PC-3 (cell line): ENCODE data around the gene NUTM2E. TPM values are rescaled to one million over a fixed set of nuclear protein-coding genes. Genes with fewer than 3 reads are reported as not detected.
"Not testable (repeated sequence)": the region's sequence is repeated elsewhere in the genome, so short reads cannot be mapped to it uniquely, and the experiment has no call there.

ENCODE experiments used
- ATAC-seq: fragments of 200-7000 bp; cut with Tn5 transposase; 2 replicates; pipeline ENCODE4 v1.9.1; 2020; ENCODE audit warnings: mild to moderate bottlenecking, moderate library complexity
- Bru-seq: library from RNA; stranded (reverse); fragments of 400-500 nt; gene quantifications from one replicate; lab custom pipeline; 2021; lab: Mats Ljungman, UMichigan
- BruChase-seq, 2 experiments: library from RNA; stranded (reverse); fragments of 400-500 nt; gene quantifications; one replicate each; lab custom pipeline; 2021; lab: Mats Ljungman, UMichigan
- BruUV-seq: library from RNA; stranded (reverse); fragments of 400-500 nt; replicated peaks from 2 replicates; lab custom pipeline; 2021; lab: Mats Ljungman, UMichigan
- CTCF ChIA-PET: fragments of 300-600 bp; sonication (Branson Sonifier 250); formaldehyde crosslinking; loops from one replicate; lab custom pipeline; 2022; ENCODE audit warnings: antibody characterized with exemption; lab: Charles Lee
- POLR2A ChIA-PET: fragments of 300-600 bp; sonication (Branson Sonifier 250); formaldehyde crosslinking; loops from one replicate; lab custom pipeline; 2022; ENCODE audit warnings: antibody characterized with exemption; ENCODE audit not compliant: unreplicated experiment; lab: Charles Lee
- DNase-seq: peaks from one replicate; pipeline ENCODE4 v3.0.0-alpha.2; 2015
- H2AFZ ChIP-seq: fragments of 300-600 bp; sonication (generic); 2 replicates; pipeline ENCODE4 v1.6.0; 2016; ENCODE audit warnings: antibody characterized with exemption, low read length
- H3F3A ChIP-seq: fragments of 300-600 bp; sonication (generic); one replicate; pipeline ENCODE4 v1.6.0; 2017; ENCODE audit warnings: antibody characterized with exemption, low read length, control low read depth, mild to moderate bottlenecking; ENCODE audit not compliant: unreplicated experiment
- H3K27ac ChIP-seq: fragments of 300-600 bp; sonication (generic); 2 replicates; pipeline ENCODE4 v1.5.1; 2016; ENCODE audit warnings: mild to moderate bottlenecking, low read length
- H3K27me3 ChIP-seq: fragments of 300-600 bp; sonication (generic); 2 replicates; pipeline ENCODE4 v1.6.1; 2016; ENCODE audit warnings: low read length, mixed read lengths
- H3K36me3 ChIP-seq: fragments of 300-600 bp; sonication (generic); 2 replicates; pipeline ENCODE4 v1.6.1; 2016; ENCODE audit warnings: low read depth, mixed run types, low read length, mixed read lengths
- H3K4me1 ChIP-seq: fragments of 300-600 bp; sonication (generic); 2 replicates; pipeline ENCODE4 v1.5.1; 2016; ENCODE audit warnings: low read length; ENCODE audit not compliant: insufficient read depth
- H3K4me2 ChIP-seq: fragments of 300-600 bp; sonication (generic); 2 replicates; pipeline ENCODE4 v1.6.0; 2016; ENCODE audit warnings: low read length
- H3K4me3 ChIP-seq: fragments of 300-600 bp; sonication (generic); 2 replicates; pipeline ENCODE4 v1.5.1; 2016; ENCODE audit warnings: mild to moderate bottlenecking, low read length, mixed read lengths
- H3K79me2 ChIP-seq: fragments of 300-600 bp; sonication (generic); 2 replicates; pipeline ENCODE4 v1.6.1; 2017; ENCODE audit warnings: low read length, mixed read lengths
- H3K9ac ChIP-seq: fragments of 300-600 bp; sonication (generic); 2 replicates; pipeline ENCODE4 v1.6.0; 2016; ENCODE audit warnings: mild to moderate bottlenecking, low read length
- H3K9me2 ChIP-seq: fragments of 300-600 bp; sonication (generic); replicated peaks from 2 replicates; pipeline ENCODE4 v1.6.1; 2016; ENCODE audit warnings: mixed run types, low read length, mixed read lengths
- H3K9me3 ChIP-seq: fragments of 300-600 bp; sonication (generic); 2 replicates; pipeline ENCODE4 v1.6.1; 2016; ENCODE audit warnings: low read length, mixed read lengths
- H4K20me1 ChIP-seq: fragments of 300-600 bp; sonication (generic); 2 replicates; pipeline ENCODE4 v1.6.1; 2016; ENCODE audit warnings: low read length, mixed read lengths
- intact Hi-C: fragments of 100-400 bp; cut with micrococcal nuclease; formaldehyde crosslinking; loops from 2 replicates; pipeline ENCODE4 v1.9.0; 2023
- long read RNA-seq: library from polyadenylated mRNA; unstranded; transcript quantifications from one replicate; pipeline ENCODE4 v2.0.0, GENCODE V29; 2021; ENCODE audit not compliant: unreplicated experiment
- total RNA-seq: library from RNA; depleted of rRNA; stranded (reverse); fragments of >200 nt; gene quantifications from 2 replicates; pipeline ENCODE4 v1.2.3, GENCODE V29; 2014; rRNA removed

NUTM2E gene
- total RNA-seq (0.58 TPM in 1 of 2 replicates, not detected in the other), Bru-seq, nascent RNA (percentile 31 among the genes with signal in this experiment), BruChase-seq, experiment 1, labeled RNA remaining after a 6-hour chase (percentile 36 among the genes with signal in this experiment), BruChase-seq, experiment 2, labeled RNA remaining after a 2-hour chase (percentile 39 among the genes with signal in this experiment)
- long read RNA-seq, result 0 reads

GRCh38 chr10:79826496-79827215 is at the start of gene NUTM2E:
Gene NUTM2E (plus strand): TSS chr10:79826739. CDS start chr10:79841741, 15,002 bp downstream.
- DNase-seq (peak; percentile 95), ATAC-seq (peak; percentile 88)
- H3K27me3 ChIP-seq, H3F3A ChIP-seq, H3K36me3 ChIP-seq, H3K9me2 ChIP-seq, H3K9me3 ChIP-seq, CTCF ChIA-PET, POLR2A ChIA-PET, H4K20me1 ChIP-seq: not testable (repeated sequence)
- peaks cover 44% of the 10 kb centered on the region for H3K79me2 ChIP-seq
- H3K4me3 ChIP-seq, result peak within 1 kb of the TSS; percentile 72
- peak within 1 kb of the TSS; percentile 70 for H3K4me2 ChIP-seq
- H3K27ac ChIP-seq, result peak within 1 kb of the TSS; percentile 58
- TSS peak; percentile 45 for BruUV-seq
- H3K4me1 ChIP-seq, result peaks cover 18% of the 10 kb centered on the region
- H3K9ac ChIP-seq, result peak within 1 kb of the TSS; percentile 82
- intact Hi-C loops, result loop anchor here (5.0 kb wide), 1 partner anchor 221 kb away; no protein-coding TSS in a partner anchor
- peak within 1 kb of the TSS; percentile 82 for H2AFZ ChIP-seq

GRCh38 chr10:79777997-79778396 is 48.5 kb upstream of the NUTM2E start:
- intact Hi-C loops, BruUV-seq: not testable (repeated sequence)

GRCh38 chr10:79779310-79779938 is 47.1 kb upstream of the NUTM2E start:
- H2AFZ ChIP-seq, H3K27ac ChIP-seq, H3K4me1 ChIP-seq, H3F3A ChIP-seq, POLR2A ChIA-PET, DNase-seq, H3K79me2 ChIP-seq, H3K4me3 ChIP-seq, H3K9me2 ChIP-seq, ATAC-seq, H4K20me1 ChIP-seq, H3K9ac ChIP-seq, H3K27me3 ChIP-seq, intact Hi-C loops, H3K4me2 ChIP-seq, CTCF ChIA-PET, BruUV-seq, H3K36me3 ChIP-seq, H3K9me3 ChIP-seq: not testable (repeated sequence)

More at GRCh38 chr10:79777997-79778396, 48.5 kb upstream of the NUTM2E start:
- H3K27ac ChIP-seq, H3K27me3 ChIP-seq, H3K4me3 ChIP-seq, H3K9me3 ChIP-seq, H3K36me3 ChIP-seq, H3K9me2 ChIP-seq, H4K20me1 ChIP-seq, H3K79me2 ChIP-seq, H3K4me2 ChIP-seq, H3K9ac ChIP-seq, H2AFZ ChIP-seq, CTCF ChIA-PET, H3K4me1 ChIP-seq, POLR2A ChIA-PET, H3F3A ChIP-seq, DNase-seq: not testable (repeated sequence)
- peak; percentile 42; the same call in 1 of the 2 replicates for ATAC-seq

- H3K27me3 ChIP-seq, H4K20me1 ChIP-seq, H3K79me2 ChIP-seq, DNase-seq, H3K27ac ChIP-seq, intact Hi-C loops, H3K36me3 ChIP-seq, H3K9me3 ChIP-seq, H3K9ac ChIP-seq, BruUV-seq, H3K4me1 ChIP-seq, H2AFZ ChIP-seq, H3F3A ChIP-seq, H3K4me2 ChIP-seq, CTCF ChIA-PET, H3K9me2 ChIP-seq, ATAC-seq, POLR2A ChIA-PET, H3K4me3 ChIP-seq: not testable (repeated sequence)
Measured at GRCh38 chr10:79779992-79780391, 46.5 kb upstream of the NUTM2E start.

DNA sequence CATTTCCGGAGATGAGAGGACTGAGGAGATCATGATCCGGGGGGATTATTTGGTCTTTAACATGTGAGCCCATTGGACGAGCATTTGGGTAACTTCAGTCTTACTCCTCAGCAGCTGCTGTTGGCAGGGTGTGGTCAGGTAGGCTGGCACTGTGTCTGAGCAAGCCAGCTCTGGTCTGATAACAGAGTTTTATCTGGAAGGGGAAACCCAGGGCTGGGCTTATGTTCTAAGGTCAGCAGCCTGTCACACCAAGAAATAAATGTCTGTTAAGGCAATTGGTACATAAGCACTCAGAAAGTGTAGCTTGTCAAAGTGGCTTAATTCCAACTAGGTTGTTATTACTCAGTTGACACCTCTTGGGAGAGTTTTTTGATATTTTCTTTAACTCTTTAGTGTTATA is 45.0 kb upstream of the NUTM2E start:
- POLR2A ChIA-PET, H3K4me2 ChIP-seq, H3K4me1 ChIP-seq, H4K20me1 ChIP-seq, H3K9ac ChIP-seq, H3K4me3 ChIP-seq, intact Hi-C loops, H3K27me3 ChIP-seq, H3K9me2 ChIP-seq, H2AFZ ChIP-seq, CTCF ChIA-PET, ATAC-seq, H3K27ac ChIP-seq, H3K9me3 ChIP-seq, DNase-seq, H3F3A ChIP-seq, BruUV-seq, H3K79me2 ChIP-seq, H3K36me3 ChIP-seq: not testable (repeated sequence)

- H3K27ac ChIP-seq, H4K20me1 ChIP-seq, H3K36me3 ChIP-seq, intact Hi-C loops, H3F3A ChIP-seq, H3K27me3 ChIP-seq, POLR2A ChIA-PET, H3K4me1 ChIP-seq, H3K4me3 ChIP-seq, H3K79me2 ChIP-seq, H3K9ac ChIP-seq, CTCF ChIA-PET, H3K9me2 ChIP-seq, DNase-seq, BruUV-seq, ATAC-seq, H3K4me2 ChIP-seq, H2AFZ ChIP-seq, H3K9me3 ChIP-seq: not testable (repeated sequence)
Measured at GRCh38 chr10:79787455-79787952, 39.0 kb upstream of the NUTM2E start.
